Measurements from ENCODE around the gene FBXO28.
A peak's percentile ranks its signal among the peaks of the same experiment; 100 is the strongest.

FBXO28 gene

DNA sequence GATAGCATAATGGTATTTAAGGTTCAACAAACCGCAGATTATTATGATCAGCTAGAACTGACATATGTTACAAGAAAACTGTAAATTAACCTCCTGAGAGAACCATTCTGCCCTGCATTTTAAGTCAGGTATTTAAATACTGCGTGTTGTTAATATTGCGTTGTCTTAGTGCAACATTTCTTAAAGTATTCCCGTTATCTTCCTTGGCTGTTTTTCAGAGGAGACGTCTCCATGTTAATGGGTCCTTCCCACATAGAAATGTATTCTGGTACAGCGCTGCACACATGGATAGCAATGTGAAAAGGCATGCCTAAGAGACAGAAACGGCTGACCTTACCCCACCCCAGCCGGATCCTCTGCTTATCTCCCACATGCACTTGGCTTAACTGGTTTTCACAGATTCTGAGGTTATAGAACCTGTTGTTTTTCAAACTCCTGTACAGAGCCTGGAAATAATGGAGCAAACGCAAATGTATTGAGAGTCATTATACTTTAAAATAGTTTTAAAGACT lies 46.3 kb downstream of the FBXO28 start:
- DNase-seq: peak; percentile 93

DNA sequence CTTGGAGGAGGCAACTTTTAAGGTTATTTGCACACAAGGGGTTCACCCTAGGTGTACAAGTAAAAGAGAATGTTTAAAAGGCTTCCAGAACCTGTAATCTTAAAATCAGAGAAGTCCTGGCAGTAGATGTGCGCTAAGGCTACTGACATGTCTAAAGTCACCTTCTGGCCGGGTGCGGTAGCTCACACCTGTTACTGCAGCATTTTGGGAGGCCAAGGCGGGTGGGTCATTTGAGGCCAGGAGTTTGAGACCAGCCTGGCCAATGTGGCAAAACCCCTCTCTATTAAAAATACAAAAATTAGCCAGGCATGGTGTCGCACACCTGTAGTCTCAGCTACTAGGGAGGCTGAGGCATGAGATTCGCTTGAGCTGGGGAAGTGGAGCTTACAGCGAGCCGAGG lies 48.9 kb downstream of the FBXO28 start:
- DNase-seq: no peak

- DNase-seq: no peak
Observed at GRCh38 chr1:224163311-224163710, 49.4 kb downstream of the FBXO28 start.

GRCh38 chr1:224168859-224169380 lies 55.0 kb downstream of the FBXO28 start:
- DNase-seq: peak; percentile 25

GRCh38 chr1:224169718-224170270 lies 55.9 kb downstream of the FBXO28 start:
- no peak for DNase-seq

- no peak for DNase-seq
Observed at GRCh38 chr1:224170343-224170742, 56.4 kb downstream of the FBXO28 start.

DNA sequence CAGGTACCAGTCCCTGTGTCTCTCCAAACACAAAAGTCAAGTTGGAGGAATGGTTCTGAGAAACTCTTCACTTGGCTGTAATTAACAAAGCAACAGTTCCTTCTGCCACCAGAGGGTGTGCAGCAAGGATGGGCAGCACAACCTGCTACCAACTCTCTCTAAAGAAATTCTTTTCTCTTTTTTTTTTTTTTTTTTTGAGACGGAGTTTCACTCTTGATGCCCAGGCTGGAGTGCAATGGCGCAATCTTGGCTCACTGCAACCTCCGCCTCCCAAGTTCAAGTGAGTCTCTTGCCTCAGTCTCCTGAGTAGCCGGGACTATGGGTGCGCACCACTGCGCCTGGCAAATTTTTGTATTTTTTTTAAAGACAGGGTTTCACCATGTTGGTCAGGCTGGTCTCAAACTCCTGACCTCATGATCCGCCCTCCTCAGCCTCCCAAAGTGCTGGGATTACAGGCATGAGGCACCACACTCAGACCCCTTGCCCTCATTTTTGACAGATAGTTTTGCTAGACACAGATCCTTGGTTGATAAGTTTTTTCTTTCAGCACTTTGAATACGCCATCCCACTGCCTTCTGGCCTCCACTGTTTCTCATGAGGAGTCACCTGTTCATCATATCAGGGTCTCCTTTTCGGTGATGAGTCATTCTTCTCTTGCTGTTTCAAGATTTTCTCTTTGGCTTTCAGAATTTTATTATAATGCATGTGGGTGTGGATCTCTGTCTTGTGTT lies 57.0 kb downstream of the FBXO28 start:
- DNase-seq: peak; percentile 47

- no peak for DNase-seq
Observed at GRCh38 chr1:224172229-224172628, 58.3 kb downstream of the FBXO28 start.

DNA sequence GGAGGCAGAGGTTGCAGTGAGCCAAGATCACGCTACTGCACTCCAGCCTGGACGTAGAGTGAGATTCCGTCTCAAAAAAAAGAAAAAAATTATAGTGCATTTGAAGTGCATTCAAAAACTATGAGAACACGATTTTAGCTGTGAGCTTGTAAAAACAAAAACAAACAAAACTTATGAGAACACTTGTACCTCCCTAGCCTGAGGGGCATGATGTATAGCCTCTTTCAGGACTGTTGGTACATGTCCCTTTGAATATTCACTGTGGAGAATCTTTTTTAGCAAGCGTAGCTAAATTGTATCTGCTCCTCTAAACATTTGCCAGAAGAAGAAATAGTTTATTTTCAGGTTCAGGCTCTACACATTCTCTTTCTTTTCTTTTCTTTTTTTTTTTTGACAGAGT lies 59.6 kb downstream of the FBXO28 start:
- no peak for DNase-seq

DNA sequence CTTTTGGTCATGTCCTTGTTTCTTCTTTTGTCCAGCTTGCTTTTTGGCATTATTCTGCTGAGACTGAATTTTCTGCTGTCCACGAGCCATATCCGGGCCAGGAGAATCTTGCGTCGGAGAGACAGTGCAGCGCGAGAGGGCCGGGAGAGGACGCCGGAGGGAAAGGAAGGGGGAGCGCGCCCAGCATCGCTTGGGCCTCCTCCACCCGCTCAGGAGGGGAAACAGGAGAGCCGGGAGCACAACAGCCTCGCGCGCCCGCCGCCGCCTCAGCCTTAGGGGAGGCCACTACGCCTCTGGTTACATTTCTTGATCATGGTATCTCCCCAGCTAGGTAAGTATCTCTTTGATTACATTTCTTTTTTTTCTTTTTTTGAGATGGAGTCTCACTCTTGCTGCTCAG lies 61.7 kb downstream of the FBXO28 start:
- DNase-seq: no peak

GRCh38 chr1:224177356-224177999 lies 63.6 kb downstream of the FBXO28 start:
- no peak for DNase-seq

DNA sequence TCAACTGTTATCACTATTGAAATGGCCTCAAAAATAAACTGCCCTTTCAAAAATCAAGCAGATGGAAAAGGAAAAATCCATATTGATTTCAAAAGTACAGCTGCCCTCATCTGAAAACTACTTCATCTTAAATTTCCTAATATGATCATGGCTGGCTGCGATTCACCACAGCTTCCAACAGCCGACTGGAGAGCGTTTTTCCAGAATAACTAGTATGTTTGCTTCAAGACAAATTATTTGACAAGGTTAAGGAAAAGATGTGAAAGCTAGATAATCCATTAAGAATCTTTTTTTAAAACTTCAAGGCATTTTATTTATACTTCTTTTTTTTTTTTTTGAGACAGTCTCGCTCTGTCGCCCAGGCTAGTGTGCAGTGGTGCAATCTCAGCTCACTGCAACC lies 65.0 kb downstream of the FBXO28 start:
- DNase-seq: no peak

GRCh38 chr1:224180783-224181452 lies 67.0 kb downstream of the FBXO28 start:
- DNase-seq: no peak

GRCh38 chr1:224181453-224181810 lies 67.5 kb downstream of the FBXO28 start:
- DNase-seq: no peak

DNA sequence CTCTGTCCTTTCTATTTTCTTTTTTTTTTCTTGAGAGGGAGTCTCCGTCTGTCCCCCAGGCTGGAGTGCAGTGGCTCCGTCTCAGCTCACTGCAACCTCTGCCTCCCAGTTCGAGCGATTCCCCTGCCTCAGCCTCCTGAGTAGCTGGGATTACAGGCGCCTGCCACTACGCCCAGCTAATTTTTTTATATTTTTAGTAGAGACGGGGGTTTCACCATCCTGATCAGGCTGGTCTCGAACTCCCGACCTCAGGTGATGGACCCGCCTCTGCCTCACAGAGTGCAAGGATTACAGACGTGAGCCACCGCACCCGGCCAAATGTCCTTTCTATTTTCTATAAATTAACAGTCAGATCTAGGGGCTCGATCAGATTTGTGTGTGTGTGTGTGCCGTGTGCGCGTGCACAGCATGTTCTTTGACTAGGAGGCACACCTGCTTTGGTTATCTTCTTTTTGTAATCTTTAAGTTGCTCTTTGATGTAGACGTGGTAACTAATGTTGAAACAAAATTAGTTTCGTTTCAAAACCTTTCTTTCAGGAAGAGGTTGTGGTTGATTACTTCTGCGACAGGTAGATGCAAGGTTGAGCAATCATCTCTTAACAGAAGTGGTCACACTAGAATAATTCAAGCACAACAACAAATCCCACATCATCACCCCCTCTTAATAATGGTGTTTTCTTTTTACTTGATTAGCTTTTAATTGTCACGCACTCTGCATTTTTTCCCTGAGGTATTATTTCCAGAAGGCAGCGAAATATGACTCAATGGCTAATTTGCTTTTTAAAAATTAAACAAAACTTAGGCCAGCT lies 68.3 kb downstream of the FBXO28 start:
- DNase-seq: no peak

DNA sequence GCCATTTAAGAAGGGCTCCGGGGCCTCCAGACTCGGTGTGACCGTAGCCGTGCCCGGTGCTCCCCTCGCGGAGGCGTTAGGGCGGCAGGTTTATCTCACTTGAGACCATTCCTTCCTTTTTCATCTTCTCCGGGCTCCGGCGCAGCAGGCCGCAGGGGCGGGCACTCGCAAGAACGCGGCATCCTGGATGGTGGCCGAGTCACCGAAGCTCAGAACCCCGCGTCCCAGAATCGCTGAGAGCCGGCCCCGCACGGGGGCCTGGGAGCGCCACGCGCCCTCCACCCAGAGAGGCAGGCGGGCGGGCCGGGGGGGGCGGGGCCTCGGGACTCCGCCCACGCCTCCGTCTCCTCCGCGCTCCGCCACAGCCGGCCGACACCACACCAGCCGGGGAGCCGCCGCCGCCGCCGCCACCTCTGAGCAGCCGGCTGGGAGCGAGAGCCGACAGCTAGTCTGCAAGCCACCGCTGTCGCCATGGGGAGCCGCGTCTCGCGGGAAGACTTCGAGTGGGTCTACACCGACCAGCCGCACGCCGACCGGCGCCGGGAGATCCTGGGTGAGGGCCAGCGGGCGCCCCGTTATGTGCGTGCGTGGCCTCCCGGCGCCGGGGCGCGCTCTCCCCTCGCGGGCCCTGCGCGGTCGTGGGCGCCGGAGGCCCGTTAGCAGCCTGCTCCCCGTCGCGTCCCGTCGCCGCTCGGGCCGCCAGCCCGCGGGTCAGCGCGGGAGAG lies 69.1 kb downstream of the FBXO28 start, which contains the start of gene DEGS1:
Gene DEGS1, plus strand, starts transcription at position 375 of the 725 bp plus-strand sequence. Its CDS starts 97 bp downstream, at position 472.
- peak; percentile 81 for DNase-seq

- peak; percentile 67 for DNase-seq
Observed at GRCh38 chr1:224183591-224184312, 69.8 kb downstream of the FBXO28 start.

GRCh38 chr1:224185208-224185607 lies 71.3 kb downstream of the FBXO28 start:
- DNase-seq: no peak

- no peak for DNase-seq
Observed at GRCh38 chr1:224188286-224188685, 74.4 kb downstream of the FBXO28 start.

- DNase-seq: no peak
Observed at GRCh38 chr1:224189561-224189960, 75.7 kb downstream of the FBXO28 start.
